Measurements from ENCODE around the gene DCAF5. TPM values are rescaled to one million over a fixed set of nuclear protein-coding genes. Genes with fewer than 3 reads are reported as not detected.
A peak's percentile ranks its signal among the peaks of the same experiment; 100 is the strongest.

DCAF5 gene
- total RNA-seq, 1 donor = 24.2 TPM

DNA sequence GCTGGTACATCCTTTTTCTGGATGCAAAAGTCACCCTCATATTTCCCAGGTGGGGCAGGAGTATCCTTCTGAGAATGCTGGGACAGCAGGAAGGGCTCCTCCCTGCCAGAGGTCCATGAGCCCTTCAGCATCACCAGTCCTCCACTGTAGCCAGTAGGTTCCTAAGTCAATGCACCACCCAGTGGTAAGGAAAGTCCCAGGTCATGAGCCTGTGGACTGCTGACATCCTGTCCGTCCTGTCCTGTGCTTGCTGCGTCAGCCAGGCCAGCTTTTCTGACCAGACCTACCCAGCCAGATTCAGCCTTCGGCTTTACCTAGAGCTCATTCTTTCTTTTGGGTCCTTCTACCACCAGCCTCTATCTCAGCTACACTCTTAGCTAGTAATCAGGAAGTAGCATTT, 150.8 kb downstream of the DCAF5 start:
- peak; percentile 56 for DNase-seq (ENCODE audit: low read depth)
- TF ChIP-seq, protein P1, sequence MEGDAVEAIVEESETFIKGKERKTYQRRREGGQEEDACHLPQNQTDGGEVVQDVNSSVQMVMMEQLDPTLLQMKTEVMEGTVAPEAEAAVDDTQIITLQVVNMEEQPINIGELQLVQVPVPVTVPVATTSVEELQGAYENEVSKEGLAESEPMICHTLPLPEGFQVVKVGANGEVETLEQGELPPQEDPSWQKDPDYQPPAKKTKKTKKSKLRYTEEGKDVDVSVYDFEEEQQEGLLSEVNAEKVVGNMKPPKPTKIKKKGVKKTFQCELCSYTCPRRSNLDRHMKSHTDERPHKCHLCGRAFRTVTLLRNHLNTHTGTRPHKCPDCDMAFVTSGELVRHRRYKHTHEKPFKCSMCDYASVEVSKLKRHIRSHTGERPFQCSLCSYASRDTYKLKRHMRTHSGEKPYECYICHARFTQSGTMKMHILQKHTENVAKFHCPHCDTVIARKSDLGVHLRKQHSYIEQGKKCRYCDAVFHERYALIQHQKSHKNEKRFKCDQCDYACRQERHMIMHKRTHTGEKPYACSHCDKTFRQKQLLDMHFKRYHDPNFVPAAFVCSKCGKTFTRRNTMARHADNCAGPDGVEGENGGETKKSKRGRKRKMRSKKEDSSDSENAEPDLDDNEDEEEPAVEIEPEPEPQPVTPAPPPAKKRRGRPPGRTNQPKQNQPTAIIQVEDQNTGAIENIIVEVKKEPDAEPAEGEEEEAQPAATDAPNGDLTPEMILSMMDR (IDR thresholded peaks at IDR 0.05; ENCODE audit: insufficient read depth, low read depth, low read length) = peak; percentile 36

DNA sequence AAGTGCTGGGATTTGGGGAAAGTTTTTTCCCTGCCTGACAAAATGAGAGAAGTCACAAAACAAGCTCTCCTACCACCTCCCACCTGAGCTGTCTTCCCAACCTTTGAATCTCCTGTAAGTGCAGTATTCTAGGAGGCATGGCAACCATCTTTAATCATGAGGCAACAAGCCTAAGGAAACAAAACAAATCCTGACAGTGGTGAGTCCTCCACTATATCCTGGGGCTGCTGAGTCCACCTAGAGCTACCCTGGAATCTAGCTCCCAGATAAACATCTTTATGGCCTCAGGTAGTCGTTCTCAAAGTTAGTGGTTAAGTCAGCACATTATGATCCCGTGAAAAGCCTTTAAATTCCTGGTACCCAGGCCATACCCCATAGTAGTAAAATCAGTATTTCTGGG, 151.5 kb downstream of the DCAF5 start:
- no peak overlapping the region for H3K4me3 ChIP-seq (ENCODE audit: low read depth, low read length)
- DNase-seq (ENCODE audit: low read depth) = no peak
- TF ChIP-seq, protein P1 (IDR thresholded peaks at IDR 0.05; ENCODE audit: insufficient read depth, low read depth, low read length) = no peak

More for the DNA sequence above, 150.8 kb downstream of the DCAF5 start:
- no peak overlapping the region for H3K4me3 ChIP-seq (ENCODE audit: low read depth, low read length)

Small RNA genes lying within 50 kb of the gene (small RNA-seq; reads per million reads assigned to genes)
- not detected for gene RF00019
- not detected for gene RPS29P1

Other genes with a start within 250 kb of the DCAF5 start
- 768 and 1,023 TPM in 2 replicates for gene ACTN1, start 173.8 kb downstream of the DCAF5 start, total RNA-seq
- gene EXD2, start 38.4 kb upstream of the DCAF5 start, total RNA-seq = 16.8 and 18.6 TPM in 2 replicates
- gene GALNT16, start 107.0 kb upstream of the DCAF5 start, total RNA-seq = under 0.01 TPM in 2 replicates
- 108 and 121 TPM in 2 replicates for gene ERH, start 245.2 kb upstream of the DCAF5 start, total RNA-seq
- gene SLC39A9, start 245.6 kb upstream of the DCAF5 start, total RNA-seq = 114 and 159 TPM in 2 replicates

Measured in fibroblast of villous mesenchyme (primary cell).